ENCODE measurements around the gene BRI3BP. TPM values are rescaled to one million over a fixed set of nuclear protein-coding genes. Genes with fewer than 3 reads are reported as not detected.
A peak's percentile ranks its signal among the peaks of the same experiment; 100 is the strongest.

Gene BRI3BP, protein sequence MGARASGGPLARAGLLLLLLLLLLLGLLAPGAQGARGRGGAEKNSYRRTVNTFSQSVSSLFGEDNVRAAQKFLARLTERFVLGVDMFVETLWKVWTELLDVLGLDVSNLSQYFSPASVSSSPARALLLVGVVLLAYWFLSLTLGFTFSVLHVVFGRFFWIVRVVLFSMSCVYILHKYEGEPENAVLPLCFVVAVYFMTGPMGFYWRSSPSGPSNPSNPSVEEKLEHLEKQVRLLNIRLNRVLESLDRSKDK
- total RNA-seq, result 15.4 TPM

DNA sequence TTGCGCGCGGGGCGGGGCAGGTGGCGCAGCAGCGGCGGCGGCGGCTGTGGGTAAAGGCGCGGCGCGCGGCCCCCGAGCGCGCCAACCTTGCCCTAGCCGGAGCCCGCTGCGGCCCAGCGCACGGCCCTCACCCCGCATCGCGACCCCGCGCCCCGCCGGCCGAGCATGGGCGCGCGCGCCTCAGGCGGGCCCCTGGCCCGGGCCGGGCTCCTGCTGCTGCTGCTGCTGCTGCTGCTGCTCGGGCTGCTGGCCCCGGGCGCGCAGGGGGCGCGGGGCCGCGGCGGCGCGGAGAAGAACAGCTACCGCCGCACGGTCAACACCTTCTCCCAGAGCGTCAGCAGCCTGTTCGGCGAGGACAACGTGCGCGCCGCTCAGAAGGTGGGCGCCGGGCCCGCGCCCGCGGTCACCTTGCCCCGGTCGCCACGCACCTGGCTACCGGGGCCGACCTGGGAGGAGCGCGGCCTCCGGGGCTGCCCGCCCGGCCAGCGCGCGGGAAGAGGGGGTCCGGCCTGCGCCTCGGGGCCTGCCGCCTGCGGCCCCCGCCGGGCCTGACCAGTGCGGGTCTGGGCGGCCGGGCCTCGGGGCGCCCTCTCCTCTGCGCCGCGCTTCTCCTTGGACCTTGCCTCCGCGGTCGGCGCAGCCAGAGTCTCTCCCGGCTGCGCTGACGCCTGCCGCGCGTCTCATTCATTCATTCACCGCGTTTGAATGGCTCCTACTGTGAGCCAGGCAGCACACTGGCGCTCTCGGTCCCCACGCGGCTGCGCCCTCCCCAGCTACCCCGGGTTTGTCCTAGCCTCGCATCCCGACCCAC lies at the start of gene BRI3BP:
TSS of gene BRI3BP (plus strand) at position 20 of the 811 bp plus-strand sequence. CDS start at position 166, 146 bp downstream.
- ATAC-seq, result peak; percentile 56

DNA sequence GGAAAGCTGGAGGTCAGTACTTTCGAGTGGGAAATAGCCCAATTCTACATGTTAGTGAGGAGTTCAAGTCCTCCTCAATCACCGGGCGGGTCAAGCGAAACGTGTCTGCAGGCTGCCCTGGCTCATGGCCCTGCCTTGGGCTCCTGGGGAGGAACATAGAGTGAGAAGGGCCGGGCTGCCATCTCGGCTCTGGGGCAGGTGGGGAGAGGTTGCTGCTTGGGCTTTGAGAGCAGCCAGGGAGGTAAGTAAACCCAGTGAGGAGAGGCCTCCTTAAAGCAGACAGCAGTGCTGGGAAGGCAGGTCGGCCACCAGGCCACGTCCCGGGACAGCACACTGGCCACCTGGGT lies 47.0 kb upstream of the BRI3BP start:
- ATAC-seq, result no peak

DNA sequence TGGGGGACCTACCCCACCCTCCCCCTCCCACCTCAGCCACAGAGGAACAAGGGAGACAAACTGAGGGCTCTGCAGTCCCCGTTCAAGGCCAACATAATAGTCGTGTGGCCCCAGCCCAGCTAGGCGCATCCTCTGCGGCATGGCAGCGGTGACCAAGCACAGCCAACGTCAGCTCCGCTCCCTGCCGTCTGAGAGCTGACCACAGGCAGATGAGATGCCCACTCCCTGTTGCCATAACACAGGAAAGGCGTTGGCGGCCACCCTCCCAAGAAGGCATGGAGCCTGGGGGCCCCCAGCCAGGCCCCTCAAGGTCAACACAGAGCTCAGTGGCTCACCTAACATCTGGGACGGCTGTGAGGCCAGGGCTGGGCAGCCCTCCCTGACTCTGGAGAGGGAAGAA lies 46.4 kb upstream of the BRI3BP start:
- ATAC-seq, result no peak

DNA sequence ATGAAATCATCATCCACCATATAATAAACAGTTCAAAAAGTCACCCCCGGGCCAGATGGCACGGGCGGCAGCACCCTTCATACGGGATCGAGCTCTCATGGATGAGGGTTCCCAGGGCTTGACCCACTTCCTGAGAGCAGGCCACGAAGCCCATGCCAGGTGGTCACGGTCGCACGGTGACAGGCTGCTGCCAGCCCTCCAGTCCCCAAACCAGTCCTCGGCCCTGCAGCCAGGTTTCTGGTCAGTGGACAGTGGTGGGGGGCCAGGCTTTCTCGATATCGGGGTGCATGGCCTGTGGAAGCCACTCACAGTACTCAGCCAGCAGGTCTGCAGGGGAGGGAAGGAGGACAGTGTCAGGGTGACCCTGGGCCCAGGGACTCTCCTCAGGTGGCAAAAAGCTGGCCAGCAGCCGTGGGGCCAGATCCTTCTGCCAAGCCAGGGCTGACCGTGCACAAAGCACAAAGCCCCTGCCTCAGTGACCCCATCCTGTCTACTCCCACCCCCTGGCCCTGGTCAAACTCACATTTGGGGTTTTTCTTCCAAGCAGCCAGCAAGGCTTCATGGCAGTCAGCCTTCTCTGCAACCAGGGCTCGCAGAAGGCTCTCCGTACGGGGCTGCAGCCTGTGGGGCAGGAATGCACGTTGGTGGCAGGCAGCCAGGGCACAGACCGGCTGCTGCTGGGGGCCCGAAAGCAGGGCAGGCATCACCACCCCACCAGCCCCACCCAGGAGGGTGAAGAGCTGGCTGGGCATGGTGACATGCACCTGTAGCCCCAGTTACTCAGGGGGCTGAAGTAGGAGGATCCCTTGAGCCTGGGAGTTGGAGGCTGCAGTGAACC lies 45.7 kb upstream of the BRI3BP start:
- ATAC-seq, result no peak

DNA sequence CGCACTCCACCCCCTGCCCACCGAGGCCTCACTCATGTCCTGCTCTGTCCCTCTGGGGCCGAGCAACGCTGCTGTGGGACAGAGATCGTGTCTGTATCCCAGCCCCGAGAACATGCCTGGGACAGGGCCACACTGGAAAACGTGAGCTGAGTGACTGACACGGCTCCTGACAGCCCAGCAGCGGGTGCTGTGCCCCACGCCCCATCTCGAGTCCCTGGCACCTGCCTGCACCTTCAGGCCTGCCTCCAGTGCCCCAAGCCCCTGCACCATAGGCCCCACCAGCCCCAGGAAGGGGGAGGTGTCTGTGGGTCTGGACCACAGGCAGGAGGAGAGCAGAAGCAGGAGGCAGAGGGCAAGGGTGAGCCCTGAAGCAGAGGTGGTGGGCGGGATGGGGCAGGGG lies 44.4 kb upstream of the BRI3BP start:
- no peak for ATAC-seq

DNA sequence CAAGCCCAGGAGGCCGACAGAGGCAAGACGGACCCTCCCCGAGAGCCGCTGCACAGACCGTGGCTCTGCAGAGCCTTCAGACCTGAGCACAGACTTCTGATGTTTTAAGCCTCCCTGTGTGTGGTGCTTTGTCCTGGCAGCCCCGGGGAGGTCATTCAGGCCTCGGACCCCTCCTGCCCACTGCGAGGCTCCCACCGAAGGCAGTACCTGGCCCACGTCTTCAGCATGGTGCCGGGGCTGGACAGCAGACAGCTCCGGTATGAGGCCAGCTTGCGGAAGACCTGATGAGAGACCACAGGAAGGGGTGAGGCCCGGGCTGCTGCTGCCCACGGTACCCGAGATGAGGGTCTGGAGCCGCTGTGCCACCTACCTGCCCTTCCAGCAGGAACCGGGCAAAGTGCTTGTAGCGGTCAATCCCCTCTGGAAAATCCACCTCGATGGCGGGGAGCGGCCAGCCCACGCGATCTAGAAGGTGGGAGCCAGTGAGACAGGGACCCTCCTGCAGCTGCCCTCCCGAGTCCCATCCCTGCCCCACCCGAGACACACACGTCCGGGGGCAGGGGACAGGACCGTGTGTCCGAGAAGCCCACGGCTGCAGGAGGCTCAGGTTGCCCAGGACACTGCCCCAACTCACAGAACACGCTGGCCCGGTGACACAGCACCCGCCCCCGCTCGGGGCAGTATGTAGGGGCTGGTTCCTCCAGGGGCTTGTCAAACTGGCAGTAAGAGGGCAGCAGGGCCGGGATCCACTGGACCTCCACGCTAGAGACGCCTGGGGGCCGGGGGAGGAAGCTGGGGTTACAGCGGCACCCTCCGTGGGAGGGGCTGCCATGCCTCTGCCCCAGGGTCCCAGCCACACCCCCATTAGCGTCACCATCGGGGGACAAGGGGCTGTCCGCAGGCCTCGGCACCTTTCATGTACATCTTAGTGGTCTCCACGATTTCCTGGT lies 43.4 kb upstream of the BRI3BP start:
- ATAC-seq, result no peak

DNA sequence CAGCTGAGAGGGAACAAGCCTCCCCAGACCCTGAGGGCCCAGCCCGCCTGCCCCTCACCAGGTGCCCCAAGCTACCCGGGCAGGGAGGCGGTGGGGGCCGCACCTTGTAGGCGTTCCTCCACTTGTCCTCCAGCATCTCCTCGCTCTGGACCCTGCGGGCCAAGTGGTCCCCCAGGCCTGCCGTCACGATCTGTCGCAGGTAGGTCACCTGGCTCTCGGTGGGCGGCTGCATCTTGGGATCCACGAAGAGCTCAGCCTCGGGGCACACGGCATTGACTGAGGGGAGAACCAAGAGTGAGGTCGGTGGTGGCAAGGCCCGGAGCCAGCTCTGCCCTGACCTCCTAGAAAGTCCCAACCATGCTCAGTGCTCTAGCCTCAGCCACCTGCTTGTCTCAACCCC lies 41.1 kb upstream of the BRI3BP start:
- ATAC-seq, result peak; percentile 4

DNA sequence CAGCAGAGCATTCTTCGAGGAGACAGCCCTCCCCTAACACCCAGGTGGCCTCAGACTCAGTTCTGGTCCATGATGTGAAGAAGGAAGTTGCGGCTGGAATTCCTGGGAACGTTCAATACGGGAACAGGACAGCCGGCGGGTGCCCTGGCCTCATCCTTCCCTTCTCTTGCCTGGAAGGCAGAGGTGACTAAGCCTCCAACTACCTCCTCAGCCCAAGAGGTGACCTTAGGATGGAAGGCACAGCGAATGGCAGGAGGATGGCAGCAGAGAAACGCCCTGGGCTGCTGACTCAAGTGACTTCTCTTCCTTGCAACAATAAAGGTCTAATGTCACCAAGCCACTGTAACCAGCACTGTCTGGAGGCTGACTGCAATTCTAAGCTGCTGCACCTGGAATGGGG lies 40.6 kb upstream of the BRI3BP start:
- ATAC-seq, result no peak

DNA sequence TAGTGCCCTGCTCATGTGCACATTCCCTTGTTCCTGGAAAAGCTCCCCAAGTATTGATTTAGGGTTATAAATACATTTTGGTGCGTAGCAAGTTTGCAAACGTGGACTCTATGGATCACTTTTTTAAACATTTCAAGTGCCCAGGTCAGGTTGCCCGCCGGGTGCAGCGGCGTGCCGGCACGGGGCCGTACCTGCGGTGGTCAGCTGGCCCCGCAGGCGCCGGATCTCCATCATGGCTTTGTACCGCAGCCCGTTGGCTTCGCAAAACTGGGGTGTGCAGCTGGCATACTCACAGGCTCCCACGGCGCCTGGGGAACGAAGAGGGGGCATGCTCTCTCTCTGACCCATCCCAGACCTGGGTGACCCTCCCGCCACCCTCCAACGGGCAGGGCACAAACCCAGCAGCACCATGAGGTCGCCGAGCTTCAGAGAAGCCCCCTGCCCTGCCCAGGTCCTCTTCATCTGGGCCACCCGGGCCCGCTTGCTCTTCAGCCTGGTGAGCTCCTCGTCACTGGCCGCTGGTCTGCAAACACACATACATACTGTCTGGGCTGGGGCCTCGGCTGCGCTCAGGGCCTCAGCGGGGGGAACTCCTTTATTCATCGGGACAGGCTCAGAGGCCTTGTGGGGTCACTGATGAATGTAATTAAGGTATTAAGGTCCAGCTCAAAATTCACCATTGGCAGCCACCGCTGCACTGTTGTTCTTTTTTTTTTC lies 39.6 kb upstream of the BRI3BP start:
- peak; percentile 5 for ATAC-seq

DNA sequence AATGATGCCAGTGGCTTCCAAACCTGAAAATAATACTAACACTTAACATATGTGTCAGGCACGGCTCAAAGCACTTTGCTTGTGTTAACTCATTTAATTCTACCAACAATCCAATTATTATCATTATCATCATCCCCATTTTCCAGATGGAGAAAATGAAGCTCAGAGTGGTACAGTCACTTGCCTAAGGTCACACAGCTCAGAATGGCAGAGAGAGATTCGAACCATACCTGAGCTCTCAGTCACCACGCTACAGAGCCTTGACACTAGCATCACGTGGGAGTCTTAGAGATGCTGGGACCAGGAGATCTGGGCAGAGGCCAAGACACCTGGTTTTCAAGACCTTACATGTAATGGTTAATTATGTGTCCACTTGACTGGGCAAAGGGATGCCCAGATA lies 38.7 kb upstream of the BRI3BP start:
- no peak for ATAC-seq

DNA sequence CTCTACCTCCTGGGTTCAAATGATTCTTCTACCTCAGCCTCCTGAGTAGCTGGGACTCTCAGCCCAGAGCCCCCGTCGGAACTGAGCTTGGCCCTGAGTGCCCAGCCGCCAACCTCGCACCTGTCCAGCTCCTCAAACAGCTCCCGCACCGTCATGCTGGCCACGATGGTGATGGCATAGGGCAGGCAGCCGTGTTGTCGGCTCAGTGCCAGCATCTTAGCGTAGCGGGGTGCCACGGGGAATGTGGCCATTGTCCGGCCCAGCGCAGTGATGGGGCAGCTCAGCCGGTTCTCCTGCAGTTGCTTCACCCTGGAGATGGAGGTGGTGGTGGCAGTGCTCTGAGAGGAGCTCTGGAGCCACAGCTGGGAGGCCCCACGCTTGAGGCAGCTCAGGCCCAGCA lies 36.9 kb upstream of the BRI3BP start:
- no peak for ATAC-seq

DNA sequence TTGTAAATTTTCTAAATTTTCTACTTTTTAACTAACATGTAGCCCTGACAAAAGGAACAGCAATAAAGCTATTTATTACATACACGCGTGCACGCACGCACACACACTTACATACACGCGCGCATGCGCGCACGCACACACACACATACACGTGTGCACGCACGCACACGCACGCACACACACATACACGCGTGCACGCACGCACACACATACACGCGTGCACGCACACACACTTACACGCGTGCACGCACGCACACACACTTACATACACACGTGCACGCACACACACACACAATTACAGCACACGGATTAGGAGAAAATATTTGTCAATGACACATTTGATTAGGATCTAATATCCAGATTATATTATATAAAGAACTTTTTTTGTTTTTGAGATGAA lies 32.4 kb upstream of the BRI3BP start:
- ATAC-seq, result no peak

DNA sequence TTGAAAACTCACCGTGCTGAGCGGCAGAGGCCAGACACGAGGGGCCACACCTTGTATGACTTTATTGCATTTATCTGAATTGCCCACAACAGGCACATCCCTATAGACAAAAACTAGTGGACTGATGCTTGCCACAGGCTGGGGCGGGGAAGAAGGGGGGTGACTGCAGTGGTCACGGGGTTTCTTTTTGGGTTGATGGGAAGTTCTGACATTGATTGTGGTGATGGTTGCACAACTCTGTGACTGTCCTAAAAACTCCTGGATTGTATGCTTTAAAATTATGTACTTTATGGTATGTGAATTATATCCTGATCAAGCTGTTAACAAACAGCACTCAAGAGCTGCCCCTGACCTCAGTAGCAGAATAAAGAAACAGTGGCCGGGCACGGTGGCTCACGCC lies 30.2 kb upstream of the BRI3BP start:
- no peak for ATAC-seq

DNA sequence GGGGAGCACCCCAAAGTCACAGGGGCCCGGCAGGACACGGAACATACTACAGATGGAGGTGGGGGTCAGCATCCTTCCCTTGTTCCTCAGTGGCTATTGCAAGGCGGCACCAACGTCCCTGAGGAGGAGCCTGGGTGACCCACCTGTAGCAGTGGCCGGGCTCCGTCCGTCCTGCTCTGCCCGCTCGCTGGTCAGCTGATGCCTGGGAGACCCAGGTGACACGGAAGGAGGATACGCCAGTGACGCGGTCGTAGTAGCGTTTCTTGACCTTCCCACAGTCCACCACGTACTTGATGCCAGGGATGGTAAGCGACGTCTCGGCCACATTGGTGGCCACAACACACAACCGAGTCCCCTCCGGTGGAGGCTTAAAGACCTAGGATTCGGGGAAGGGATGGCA lies 29.2 kb upstream of the BRI3BP start:
- ATAC-seq, result no peak

DNA sequence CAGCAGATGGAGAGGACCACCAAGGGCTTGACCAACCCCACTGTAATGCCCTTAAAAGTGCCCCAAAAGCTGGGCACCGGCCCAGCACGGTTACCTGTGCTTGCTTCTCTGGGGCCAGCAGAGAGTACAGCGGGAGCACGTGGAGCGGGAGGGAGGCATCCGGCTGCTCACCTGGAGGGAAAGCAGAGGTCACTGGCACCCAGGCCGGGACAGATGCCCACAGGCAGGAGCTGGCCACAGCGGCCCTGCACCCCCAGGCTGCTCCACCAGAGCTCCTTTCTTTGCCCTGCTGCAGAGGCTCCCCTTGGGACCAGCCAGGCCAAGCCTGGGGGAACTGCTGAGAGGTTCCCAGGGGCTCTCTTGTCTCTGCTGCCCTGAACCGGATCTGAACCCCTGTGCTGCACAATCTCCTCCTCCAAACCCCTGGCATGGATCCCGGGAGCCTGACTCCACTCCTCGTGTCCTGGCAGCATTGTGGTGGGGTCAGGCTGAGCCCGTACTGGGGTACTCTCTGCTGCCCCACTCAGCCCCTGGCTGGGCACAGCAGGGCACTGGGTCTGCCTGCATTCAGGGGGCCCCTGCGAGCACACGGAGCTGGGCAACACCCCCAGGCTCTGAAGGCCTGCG lies 28.5 kb upstream of the BRI3BP start:
- ATAC-seq, result peak; percentile 20

DNA sequence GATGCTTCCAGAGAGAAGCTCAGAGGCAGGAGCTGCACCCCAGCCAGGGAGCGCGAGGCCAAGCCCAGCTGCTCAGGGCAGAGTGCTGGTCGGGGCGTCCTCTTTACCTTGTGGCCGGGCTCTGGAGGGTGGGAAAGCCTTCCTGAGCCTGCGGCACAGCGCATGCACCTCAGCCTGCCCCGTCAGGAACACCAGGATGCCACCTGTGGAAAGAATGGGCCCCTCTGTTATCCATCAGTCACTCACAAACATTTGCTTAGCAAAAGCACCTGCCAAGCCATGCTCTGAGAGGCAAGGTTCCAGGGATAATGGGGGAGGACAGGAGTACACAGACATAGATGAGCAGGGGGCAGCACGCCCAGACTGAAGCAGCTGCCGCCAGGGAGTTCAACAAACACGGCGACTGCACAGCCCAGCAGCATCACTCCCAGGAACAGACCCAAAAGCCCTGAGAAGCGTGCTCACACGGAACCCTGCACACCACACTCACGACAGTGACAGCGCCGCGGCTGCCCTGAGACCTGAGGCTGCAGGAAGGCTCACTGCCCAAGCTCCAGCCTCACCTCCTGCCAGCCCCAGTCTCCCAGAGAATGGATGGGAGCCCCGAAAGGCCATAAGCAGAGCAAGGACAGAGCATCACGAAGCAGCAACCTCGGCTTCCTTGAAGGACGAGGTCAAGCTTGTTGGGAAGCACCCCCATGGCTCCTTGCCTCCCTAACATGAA lies 26.3 kb upstream of the BRI3BP start:
- ATAC-seq, result no peak

DNA sequence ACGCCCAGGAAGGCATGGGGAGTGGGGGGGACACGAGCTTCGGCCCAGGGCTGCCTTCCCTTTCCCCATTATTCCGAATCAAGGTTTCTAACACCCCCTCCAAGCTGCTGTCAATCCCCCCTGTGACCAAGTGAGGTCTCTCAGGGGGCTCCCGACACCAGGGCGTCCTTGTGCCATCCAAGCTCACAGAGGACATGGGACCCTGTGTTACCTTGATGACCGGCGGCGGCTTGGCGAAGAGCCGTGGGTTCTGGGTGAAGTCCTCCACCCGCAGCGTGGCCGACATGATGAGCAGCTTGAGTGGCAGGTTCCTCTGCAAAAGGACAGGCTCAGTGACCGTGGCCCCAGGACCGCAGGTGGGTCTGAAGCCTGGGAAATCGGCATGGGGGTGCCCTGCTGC lies 24.8 kb upstream of the BRI3BP start:
- no peak for ATAC-seq

DNA sequence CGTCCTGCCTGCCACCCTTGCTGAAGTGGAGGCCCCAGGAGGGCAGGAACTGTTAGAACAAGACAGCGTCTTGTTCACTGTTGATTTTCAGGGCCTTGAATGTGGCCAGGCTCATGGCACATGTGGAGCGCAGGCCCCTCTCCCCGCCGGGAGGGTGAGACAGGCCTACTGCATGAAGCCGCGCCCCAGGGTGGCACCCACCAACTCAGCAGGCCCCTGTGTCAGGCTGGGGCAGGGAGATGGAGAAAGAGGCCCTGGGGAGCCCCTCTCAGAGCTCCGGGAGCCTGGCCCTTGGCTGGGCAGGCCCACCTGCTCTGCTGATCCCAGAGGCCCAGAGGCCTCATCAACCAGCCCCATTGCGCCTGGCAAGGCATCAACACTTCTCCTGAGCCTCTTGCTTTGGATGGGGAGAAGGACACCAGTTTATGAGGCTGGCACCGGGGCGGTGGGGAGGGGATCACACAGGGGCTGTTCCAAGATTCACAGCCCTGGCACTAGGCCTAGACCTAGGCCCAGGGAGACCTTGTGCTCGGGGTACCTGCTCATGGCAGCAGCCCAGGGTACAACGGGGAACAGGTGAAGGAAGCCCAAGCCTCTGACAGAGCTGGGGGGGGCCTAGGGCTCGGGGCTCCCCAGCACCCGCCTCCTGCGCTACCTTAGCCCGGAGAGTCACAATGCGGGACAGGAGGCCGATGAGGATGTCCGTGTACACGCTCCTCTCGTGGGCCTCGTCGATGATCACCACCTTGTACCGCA lies 22.6 kb upstream of the BRI3BP start:
- ATAC-seq, result no peak

DNA sequence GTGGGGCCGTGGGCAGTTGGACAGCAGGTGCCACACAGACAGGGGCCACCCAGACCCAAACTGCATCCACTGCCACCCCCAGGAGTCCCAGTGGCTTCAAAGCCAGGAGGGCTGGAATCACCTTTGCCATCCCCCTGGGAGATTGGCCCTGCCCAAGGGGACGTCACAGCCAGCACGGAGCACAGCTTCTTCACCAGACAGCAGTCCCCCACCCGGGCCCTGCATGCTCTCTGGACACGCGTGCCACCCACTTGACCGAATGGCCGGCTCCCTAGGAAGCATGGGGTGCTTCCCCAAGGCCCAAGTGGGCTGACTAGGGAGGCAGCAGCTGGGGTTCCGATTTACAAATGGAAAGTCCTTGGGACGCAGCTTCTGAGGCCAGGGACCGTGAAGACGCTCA lies 21.8 kb upstream of the BRI3BP start:
- no peak for ATAC-seq

DNA sequence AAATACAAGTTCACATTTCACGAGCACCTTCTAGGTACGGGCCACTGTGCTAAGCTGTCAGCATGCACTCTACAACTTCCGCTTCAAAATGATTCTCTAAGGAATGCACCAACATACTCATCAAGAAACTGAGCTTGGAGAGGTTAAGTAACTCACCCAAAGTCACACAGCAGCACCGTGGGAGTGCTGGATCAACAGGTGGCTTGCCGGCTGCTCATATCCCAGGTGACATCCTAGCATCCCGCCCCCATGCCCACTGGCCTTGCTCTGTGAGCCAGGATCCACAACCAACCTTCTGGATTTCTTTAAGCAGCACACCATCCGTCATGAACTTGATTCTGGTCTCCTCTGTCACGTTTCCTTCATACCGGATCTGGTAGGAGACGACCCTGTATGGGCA lies 21.2 kb upstream of the BRI3BP start:
- ATAC-seq, result no peak

Measured in esophagus mucosa (tissue), 1 donor.